GM12875 (cell line): ENCODE results near the gene SLC5A7.

Source experiments
- H3K4me3 ChIP-seq: one replicate; pipeline ENCODE4 v1.5.1; 2011; ENCODE audit warnings: low read depth, low read length, control low read depth
- TF ChIP-seq, protein P1 (sequence below): IDR thresholded peaks from 2 replicates; pipeline ENCODE4 v1.5.1; 2011; ENCODE audit warnings: low read depth, mild to moderate bottlenecking, control low read depth, inconsistent platforms, low read length, moderate library complexity, borderline replicate concordance; ENCODE audit not compliant: insufficient read depth

Gene SLC5A7

DNA sequence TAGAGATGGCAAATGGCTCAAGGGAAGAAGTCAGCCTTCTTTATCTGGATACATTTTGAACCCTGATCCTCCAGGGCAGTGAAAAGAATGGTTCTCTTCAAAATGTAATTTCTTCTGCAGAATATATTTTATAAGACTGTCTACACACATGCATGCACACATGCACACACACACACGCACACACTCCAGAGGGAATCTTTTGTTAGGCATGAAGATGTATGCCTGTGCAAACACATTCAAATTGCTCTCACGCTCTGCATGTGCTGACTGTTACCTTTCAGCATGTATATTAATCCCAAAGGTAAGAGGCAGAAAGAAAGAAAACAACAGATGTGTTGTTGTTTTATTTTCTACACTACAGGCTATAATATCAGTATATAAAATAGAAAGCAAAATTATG is 43.2 kb downstream of the SLC5A7 start:
- TF ChIP-seq, protein P1, sequence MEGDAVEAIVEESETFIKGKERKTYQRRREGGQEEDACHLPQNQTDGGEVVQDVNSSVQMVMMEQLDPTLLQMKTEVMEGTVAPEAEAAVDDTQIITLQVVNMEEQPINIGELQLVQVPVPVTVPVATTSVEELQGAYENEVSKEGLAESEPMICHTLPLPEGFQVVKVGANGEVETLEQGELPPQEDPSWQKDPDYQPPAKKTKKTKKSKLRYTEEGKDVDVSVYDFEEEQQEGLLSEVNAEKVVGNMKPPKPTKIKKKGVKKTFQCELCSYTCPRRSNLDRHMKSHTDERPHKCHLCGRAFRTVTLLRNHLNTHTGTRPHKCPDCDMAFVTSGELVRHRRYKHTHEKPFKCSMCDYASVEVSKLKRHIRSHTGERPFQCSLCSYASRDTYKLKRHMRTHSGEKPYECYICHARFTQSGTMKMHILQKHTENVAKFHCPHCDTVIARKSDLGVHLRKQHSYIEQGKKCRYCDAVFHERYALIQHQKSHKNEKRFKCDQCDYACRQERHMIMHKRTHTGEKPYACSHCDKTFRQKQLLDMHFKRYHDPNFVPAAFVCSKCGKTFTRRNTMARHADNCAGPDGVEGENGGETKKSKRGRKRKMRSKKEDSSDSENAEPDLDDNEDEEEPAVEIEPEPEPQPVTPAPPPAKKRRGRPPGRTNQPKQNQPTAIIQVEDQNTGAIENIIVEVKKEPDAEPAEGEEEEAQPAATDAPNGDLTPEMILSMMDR = no peak
- no peak overlapping the region for H3K4me3 ChIP-seq

GRCh38 chr2:108029912-108030311 is 43.6 kb downstream of the SLC5A7 start:
- TF ChIP-seq, protein P1 = no peak
- no peak overlapping the region for H3K4me3 ChIP-seq

DNA sequence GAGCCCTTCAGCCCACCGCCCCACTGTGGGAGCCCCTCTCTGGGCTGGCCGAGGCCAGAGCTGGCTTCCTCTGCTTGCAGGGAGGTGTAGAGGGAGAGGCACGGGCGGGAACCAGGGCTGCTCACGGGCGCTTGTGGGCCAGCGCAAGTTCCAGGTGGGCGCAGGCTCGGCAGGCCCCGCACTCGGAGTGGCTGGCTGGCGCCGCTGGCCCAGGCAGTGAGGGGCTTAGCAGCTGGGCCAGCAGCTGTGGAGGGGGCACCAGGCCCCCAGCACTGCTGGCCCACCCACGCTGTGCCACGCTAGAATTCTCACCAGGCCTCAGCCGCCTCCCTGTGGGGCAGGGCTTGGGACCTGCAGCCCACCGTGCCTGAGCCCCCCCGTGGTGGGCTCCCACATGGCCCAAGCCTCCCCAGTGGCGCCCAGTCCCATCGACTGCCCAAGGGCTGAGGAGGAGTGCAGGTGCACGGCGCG is 45.2 kb downstream of the SLC5A7 start:
- TF ChIP-seq, protein P1 = no peak

GRCh38 chr2:108034843-108035242 is 48.5 kb downstream of the SLC5A7 start:
- TF ChIP-seq, protein P1 = no peak
- no peak overlapping the region for H3K4me3 ChIP-seq

More for the DNA sequence above, 45.2 kb downstream of the SLC5A7 start:
- H3K4me3 ChIP-seq = no peak overlapping the region

DNA sequence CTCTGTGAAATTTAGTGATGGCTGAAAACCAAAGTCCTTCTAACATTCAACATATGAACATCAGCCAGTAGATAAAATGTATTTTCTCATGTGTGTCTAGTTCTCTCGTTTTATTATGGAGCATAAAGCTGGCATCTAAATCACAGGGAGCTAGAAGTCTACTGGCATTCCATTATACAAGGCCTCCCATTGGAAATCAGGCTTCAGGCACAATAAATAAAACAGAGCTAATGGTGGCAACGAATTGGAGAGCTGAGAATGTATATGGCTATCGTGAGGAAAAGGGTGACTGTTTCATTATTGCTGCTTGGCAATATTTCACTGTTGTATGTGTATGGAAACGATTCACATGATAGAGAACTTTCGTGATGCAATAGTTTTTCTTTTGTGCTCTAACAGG is 62.4 kb downstream of the SLC5A7 start:
- H3K4me3 ChIP-seq = no peak overlapping the region
- TF ChIP-seq, protein P1 = no peak

GRCh38 chr2:108058576-108059137 is 72.3 kb downstream of the SLC5A7 start:
- H3K4me3 ChIP-seq = no peak overlapping the region
- TF ChIP-seq, protein P1 = no peak

GRCh38 chr2:108061439-108062042 is 75.2 kb downstream of the SLC5A7 start:
- no peak overlapping the region for H3K4me3 ChIP-seq
- TF ChIP-seq, protein P1 = no peak
